ENCODE data around the gene DYNC1LI2.
A peak's percentile ranks its signal among the peaks of the same experiment; 100 is the strongest.
"Not testable (repeated sequence)": the region's sequence is repeated elsewhere in the genome, so short reads cannot be mapped to it uniquely, and the experiment has no call there.

The DYNC1LI2 gene

DNA sequence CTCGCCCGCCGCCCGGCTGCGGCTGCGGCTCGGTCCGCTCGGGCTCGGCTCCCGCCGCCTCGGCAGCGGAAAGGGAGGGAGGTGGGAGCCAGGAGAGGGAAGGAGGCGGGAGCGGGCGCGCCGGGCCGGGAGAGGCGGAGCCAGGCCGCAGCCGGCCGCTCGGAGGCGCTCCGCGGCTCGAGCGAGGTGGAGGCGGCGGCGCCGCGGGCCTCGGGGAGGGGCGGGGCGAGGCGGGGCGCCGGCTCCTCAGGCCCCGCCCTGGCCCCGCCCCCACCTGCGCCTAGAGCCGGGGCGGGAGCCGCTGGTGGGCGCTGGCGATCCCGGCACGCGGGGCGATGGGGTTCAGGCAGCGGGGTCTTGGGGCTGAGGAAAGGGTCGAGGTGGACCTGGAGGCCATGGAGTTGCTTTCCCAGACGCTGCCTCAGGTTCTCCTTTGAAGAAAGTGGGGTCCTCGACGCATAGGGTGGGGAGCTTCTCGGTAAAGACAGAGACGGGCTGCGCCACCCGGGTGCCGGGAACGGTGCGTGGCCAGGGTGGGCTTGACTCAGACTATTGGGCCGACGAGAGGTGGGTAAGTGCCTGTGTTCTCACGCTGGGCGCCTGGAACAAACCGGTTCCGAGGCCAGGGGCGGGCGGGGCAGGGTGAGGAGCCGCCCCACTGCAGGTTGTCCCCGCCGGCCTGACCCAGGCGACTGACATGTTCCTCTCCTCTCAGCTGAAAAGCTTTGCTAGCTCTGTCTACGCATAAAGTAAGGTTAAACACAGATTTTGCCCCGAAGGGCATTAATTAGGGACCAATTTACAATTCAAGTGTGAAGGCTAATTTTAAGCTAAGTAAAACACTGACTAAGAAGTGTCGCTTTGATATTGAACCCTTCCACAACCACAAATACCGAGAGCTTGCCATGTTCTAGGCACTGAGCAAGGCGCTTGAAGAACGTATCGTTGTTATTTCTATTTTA is 54.5 kb downstream of the DYNC1LI2 start, which contains the start of gene CMTM4:
Gene CMTM4 (minus strand): TSS at position 75 of the 962 bp plus-strand sequence. CDS start 218 bp downstream, outside the sequence.
- peak; percentile 90 for DNase-seq (ENCODE audit: low read depth)

DNA sequence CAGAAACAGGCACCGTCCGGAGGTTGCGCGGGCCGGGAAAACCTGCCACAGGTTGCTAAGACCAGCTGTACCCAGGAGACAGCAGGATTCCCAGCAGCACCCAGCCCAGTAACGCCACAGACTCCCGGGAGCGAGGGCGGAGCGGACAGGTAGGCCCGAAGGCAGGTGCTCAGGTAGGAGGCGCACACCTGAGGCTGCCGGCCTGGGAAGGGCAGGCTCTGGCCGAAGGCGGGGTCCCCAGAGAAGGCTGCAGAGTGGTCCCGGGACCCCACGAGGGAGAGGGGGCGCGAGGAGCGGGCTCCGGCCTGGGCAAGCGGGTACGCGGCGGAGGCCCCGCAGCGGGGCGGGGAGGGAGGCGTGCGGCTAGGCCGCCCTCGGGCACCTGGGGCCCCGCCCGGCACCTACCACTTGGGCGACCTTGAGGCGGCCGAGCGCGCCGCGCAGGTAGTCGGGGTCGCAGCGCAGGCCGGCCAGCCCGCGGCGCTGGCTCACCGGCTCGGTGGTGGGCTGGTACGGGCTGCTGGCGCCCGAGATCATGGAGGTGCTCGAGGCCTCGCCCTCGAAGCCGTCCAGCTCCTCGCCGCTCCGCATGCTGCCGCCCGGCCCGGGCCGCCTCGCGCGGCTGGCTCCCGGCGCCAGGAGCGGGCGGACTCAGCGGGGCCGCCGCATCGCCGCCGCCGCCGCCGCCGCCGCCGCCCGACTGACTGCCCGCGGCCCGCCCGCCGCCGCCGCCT is 55.3 kb downstream of the DYNC1LI2 start:
- DNase-seq (ENCODE audit: low read depth), result no peak

DNA sequence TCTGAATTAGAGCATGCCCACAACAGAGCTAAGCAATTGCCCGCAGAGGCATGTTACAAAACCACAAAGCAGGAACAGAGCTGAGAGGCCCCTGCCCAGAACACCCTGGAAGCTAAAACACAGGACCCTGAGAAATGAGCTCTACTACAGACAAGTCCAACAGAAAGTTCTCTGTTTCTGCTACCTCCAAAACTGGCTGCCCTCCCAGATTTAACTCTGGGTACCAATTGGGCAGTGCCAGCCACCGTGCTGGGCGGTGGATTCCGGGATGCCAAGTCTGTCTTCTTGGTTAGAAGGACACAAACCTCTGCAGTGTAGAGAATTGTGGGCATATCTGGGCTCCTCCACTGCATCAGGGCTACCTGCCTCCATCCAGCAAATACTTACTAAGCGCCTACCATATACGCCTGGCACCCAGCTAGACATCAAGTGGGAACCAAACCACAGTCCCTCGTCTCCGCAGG is 55.9 kb downstream of the DYNC1LI2 start:
- no peak for DNase-seq (ENCODE audit: low read depth)

DNA sequence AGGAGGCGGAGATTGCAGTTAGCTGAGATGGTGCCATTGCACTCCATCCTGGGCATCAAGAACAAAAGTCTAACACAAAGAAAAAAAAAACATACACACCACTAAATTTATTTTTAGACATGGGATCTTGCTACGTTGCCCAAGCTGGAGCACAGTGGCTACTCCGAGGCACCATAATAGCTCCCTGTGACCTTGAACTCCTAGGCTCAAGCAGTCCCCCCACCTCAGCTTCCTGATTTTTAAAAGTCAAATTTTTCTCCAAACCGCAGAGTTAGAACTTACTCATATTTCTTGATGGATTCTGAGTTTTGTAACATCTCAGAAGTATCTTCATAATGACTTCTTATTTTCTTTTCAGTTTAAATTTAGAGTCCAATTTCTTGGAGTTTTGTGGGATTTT is 58.3 kb downstream of the DYNC1LI2 start:
- no peak for DNase-seq (ENCODE audit: low read depth)

DNA sequence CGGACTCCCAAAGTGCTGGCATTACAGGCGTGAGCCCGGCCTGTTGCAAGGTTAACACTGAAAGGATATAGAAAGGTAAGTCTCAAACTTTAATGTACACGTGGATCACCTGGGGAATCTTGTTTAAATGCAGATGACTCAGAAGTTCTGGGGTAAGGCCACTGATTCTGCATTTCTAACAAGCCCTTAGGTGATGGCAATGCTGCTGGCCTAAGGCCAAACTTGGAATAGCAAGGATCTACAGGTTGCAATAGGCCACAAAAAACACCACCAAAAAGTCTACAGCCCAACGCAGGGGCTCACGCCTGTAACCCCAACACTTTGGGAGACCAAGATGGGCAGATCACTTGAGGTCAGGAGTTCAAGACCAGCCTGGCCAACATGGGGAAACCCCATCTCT is 59.1 kb downstream of the DYNC1LI2 start:
- DNase-seq (ENCODE audit: low read depth), result no peak

DNA sequence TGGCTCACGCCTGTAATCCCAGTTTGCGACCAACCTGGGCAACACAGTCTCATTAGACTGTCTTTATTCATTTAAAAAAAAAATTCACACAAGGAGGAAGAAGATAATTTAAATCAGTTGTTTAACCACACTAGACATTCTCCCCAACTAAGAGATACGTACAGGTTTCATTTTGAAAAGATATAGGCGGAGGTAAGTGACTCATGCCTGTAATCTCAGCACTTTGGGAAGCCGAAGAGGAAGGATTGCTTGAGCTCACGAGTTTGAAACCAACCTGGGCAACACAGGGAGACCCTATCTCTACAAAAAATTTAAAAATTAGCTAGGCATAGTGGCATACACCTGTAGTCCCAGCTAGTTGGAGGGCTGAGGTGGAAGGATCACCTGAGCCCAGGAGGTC is 60.2 kb downstream of the DYNC1LI2 start:
- no peak for DNase-seq (ENCODE audit: low read depth)

DNA sequence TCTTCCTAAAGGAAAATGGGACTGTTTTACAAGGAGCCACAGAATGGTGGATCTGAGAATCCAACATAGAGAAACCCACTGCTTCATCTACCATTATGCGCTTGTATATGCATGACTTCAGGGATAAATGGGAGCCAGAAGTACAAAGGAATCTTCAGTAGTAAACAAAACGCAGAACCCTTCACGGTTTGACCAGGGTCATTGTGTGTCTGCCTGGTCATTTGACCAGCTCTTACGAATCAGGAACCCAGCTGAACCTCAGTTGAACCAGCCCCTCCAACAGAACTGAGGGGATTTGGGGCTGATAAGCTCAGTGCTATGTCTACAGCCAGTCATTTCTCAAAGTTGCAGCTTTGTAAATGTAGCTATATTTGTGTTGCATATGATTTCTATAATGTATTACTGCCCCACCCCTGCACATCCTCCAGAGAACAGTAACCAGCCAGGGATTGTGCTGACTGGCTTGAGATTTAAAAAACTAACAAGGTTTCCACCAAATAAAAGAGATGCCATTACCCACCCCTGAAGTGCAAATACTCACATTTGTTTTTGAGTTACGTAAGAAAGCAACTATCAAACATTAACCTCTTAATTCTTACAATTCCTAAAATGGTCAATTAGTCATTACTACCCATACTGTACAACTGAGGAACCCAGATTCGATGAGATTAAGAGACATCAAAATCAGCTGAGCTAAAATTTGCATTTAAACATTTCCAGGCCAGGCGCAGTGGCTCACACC is 61.1 kb downstream of the DYNC1LI2 start:
- DNase-seq (ENCODE audit: low read depth), result no peak

DNA sequence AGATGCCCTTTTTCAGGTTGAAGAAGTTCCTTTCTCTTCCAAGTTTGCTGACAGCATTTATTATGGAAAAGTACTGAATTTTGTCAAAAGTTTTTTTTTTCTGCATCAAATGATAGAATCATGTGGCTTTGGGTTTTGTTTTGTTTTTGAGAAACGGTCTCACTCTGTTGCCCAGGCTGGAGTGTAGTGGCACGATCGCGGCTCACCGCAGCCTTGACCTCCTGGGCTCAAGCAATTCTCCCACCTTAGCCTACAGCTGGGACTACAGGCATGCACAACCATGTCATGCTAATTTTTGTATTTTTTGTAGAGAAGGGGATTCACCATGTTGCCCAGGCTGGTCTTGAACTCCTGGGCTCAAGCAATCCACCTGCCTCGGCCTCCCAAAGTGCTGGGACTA is 62.1 kb downstream of the DYNC1LI2 start:
- DNase-seq (ENCODE audit: low read depth), result no peak

DNA sequence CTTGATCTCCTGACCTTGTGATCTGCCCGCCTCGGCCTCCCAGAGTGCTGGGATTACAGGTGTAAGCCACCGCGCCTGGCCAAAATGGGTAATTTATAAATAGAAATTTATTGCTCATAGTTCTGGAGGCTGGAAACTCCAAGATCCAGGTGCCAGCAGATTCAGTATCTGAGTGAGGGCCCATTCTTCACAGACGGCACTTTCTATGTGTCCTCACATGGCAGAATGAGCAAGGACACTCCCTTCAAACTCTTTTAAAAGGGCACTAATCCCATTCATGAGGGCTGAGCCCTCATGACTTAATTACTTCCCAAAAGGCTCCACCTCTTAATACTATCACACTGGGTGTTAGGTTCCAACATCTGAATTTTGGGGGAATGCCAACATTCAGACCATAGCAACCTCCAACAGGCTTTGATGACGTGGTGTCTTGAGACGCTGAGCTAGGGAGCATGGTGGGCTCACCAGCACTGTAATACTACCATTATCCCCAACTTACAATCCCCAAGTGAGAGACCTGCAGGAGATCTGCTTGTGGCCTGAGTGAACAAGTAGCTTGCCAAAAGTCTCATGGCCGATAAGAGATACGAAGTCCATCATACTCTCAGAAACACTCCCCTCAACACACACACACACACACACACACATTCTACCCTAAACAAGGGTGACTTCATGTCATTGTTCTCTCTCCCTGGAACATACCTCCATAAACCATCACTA is 63.3 kb downstream of the DYNC1LI2 start:
- no peak for DNase-seq (ENCODE audit: low read depth)

DNA sequence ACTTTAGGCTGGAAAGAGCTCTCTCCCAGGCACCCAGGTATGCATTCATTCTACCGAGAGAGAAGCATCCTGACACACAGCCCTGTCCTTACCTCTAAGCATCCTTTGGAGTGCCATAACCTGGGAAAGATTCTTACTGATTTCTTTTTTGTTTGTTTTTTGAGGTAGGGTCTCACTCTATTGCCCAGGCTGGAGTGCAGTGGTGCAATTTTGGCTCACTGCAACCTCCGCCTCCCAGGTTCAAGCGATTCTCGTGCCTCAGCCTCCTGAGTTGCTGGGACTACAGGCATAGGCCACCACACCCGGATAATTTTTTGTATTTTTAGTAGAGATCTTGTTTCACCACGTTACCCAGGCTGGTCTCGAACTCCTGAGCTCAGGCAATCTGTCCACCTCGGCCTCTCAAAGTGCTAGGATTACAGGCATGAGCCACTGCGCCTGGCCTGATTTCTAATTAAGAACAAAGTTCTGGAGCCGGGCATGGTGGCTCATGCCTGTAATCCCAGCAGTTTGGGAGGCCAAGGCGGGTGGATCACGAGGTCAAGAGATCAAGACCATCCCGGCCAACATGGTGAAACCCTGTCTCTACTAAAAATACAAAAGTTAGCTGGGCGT is 65.8 kb downstream of the DYNC1LI2 start:
- not testable (repeated sequence) for DNase-seq (ENCODE audit: low read depth)

DNA sequence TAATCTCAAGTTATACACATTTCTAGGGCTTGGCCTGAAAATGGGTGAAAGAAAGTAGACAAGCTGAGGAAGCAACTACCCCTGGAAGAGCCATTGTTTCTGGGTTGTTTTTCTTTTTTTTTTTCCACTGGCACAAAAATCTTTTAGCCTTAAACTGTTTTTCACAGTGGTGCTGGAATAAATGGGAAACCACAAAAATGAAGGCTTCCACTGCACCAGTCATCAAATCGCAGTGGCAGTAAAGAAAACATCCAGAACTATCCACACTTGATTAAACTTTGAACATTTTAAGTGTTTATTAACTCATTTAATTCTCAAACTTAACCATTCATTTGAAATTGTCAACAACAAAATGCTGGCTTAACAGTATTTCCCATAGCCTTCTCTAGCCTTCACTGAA is 69.1 kb downstream of the DYNC1LI2 start:
- DNase-seq (ENCODE audit: low read depth), result peak; percentile 66

DNA sequence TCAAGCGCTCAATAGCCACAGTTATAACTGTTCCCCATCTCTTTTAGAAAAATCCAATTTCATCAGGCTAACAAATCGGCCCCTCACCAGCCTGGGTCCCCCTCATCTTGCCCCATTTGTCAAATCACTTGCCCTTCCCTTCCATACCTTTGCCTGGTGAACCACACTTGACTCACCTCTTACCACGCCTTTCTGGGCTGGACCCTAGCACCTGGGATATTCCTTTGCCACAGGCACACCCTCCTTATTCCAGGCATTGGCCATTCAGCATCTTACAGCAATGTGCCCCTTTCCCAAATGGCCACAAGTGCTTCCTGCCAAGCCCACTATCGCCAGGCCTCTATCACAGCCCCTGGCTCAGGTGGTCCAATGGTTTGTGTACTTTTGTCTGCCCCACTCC is 69.7 kb downstream of the DYNC1LI2 start:
- no peak for DNase-seq (ENCODE audit: low read depth)

DNA sequence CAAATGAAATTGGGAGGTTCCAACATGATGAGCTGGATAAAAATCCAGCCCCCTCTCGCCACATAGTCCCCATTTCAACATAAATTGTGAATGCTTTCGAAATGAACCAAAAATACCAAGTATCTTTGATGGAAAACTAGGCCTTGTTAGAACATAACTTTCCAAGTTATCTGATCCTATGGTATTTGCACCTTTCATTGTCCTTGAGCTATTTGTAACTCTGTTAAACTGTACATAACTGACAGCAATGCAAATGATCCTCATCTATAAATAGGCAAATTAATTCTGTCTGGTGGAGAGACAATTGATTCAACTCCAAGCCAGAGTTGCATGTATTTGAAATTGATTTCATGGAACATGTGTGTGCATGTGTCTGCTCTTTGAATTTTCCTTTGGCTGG is 73.1 kb downstream of the DYNC1LI2 start:
- DNase-seq (ENCODE audit: low read depth), result peak; percentile 41

DNA sequence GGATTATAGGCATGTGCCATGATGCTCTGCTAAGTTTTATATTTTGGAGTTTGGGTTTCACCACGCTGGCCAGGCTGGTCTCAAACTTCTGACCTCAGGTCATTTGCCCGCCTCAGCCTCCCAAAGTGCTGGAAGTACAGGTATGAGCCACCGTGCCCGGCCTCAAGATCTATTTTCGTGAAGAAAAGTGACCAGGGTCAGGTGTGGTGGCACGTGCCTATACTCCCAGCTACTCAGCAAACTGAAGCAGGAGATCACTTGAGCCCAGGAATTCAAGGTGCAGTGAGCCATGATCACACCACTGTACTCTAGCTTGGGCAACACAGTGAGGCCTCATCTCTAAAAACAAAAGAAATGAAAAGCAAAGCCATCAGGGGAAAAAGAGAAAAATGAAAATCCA is 73.6 kb downstream of the DYNC1LI2 start:
- DNase-seq (ENCODE audit: low read depth), result no peak

DNA sequence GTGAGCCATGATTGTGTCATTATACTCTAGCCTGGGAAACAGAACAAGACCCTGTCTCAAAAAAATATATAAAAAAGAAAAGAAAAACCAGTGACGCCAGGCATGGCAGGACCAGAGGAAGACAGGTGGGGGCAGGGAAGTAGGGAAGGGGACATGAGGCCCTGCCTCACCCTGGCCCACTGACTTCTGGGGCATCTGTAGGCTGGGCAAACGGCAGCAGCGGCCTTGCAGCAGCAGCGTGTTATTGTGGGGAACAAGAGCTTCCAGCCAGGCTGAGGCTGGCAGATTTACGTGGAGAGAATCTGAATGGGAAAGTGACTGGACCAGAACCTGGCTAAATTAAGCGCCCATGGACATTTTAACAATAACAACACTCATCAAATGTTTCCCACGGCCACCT is 74.2 kb downstream of the DYNC1LI2 start:
- DNase-seq (ENCODE audit: low read depth), result no peak

DNA sequence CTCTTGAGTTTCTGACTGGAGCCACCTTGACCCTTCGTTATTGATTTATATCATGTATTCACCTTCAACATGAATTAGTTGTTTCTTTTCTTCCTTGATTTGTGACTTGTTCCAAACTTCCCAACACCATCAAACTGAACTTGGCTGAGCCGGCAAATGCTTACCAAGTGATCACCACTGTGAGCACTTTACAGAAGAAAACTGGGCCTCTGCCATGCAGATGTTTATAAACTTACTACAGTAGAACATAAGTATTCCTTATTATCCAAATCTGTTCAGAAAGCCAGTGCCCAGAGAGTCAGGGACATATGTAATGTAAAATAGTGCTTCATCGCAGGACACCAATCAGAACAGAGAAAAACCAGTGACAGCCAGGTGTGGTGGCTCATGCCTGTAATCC is 74.8 kb downstream of the DYNC1LI2 start:
- DNase-seq (ENCODE audit: low read depth), result no peak

DNA sequence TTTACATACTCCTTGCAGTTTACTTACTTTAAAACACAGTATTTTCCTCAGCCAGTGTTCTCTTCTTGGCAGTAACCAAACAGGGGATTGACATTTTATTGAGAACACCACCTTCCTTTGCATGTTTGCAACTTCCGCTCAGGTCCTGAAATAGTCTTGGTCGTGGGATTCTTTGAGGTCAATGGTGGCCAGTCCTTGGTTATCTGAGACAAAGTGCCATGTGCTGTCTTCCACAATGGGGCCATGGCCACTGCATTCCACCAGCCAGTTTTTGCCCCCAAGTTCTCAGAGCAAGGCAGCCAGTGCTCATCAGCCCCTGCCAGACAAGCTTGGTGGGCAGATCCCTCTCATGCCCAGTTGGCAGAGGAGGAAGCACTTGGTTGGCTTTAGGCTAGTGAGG is 77.7 kb downstream of the DYNC1LI2 start:
- no peak for DNase-seq (ENCODE audit: low read depth)
